SK-N-SH treated with all-trans-retinoic acid at 6 μM for 48 hours (cell line): Measurements from ENCODE around the gene IDH3G.

Experiments
- ATAC-seq: fragments of 200-7000 bp; cut with Tn5 transposase; 3 replicates; pipeline ENCODE4 v1.9.1; 2020; ENCODE audit warnings: mild to moderate bottlenecking, moderate library complexity
- ARNTL ChIP-seq: fragments of 450-650 bp; formaldehyde crosslinking; IDR thresholded peaks from 2 replicates; pipeline ENCODE4 v1.5.0; 2020; ENCODE audit warnings: low read depth, mild to moderate bottlenecking, moderate library complexity, borderline replicate concordance
- BACH2 ChIP-seq: fragments of 250-450 bp; sonication (Bioruptor Pico); IDR thresholded peaks from 2 replicates; pipeline ENCODE4 v1.9.0; 2021; ENCODE audit warnings: mild to moderate bottlenecking, borderline replicate concordance
- CSDC2 ChIP-seq: fragments of 250-450 bp; sonication (Bioruptor Pico); IDR thresholded peaks from 2 replicates; pipeline ENCODE4 v1.5.0; 2020; ENCODE audit warnings: mild to moderate bottlenecking, moderate library complexity
- ESRRG ChIP-seq: fragments of 250-450 bp; sonication (Bioruptor Pico); IDR thresholded peaks from 2 replicates; pipeline ENCODE4 v1.6.1; 2021; ENCODE audit warnings: mild to moderate bottlenecking
- GLIS3 ChIP-seq: fragments of 250-450 bp; sonication (Bioruptor Pico); IDR thresholded peaks from 2 replicates; pipeline ENCODE4 v1.5.0; 2020; ENCODE audit warnings: mild to moderate bottlenecking, moderate library complexity
- ISL1 ChIP-seq: fragments of 250-450 bp; sonication (Bioruptor Pico); IDR thresholded peaks from 2 replicates; pipeline ENCODE4 v2.1.2; 2022; ENCODE audit warnings: mild to moderate bottlenecking, moderate library complexity
- OSR1 ChIP-seq: fragments of 250-450 bp; sonication (Bioruptor Pico); IDR thresholded peaks from 2 replicates; pipeline ENCODE4 v1.8.0; 2022; ENCODE audit warnings: moderate library complexity, mild to moderate bottlenecking, inconsistent platforms
- PPARA ChIP-seq: fragments of 250-450 bp; sonication (Bioruptor Pico); IDR thresholded peaks from 2 replicates; pipeline ENCODE4 v1.5.0; 2020; ENCODE audit warnings: mild to moderate bottlenecking, borderline replicate concordance
- RARB ChIP-seq: fragments of 250-450 bp; sonication (Bioruptor Pico); IDR thresholded peaks from 2 replicates; pipeline ENCODE4 v1.8.0; 2021; ENCODE audit warnings: mild to moderate bottlenecking, moderate library complexity
- SNAI2 ChIP-seq: fragments of 250-450 bp; sonication (Bioruptor Pico); IDR thresholded peaks from 2 replicates; pipeline ENCODE4 v1.5.0; 2020; ENCODE audit warnings: mild to moderate bottlenecking, moderate library complexity
- TCF4 ChIP-seq: fragments of 250-450 bp; sonication (Bioruptor Pico); IDR thresholded peaks from 2 replicates; pipeline ENCODE4 v1.8.0; 2021; ENCODE audit warnings: mild to moderate bottlenecking, moderate library complexity, borderline replicate concordance
- TOX ChIP-seq: fragments of 250-450 bp; sonication (Bioruptor Pico); IDR thresholded peaks from 2 replicates; pipeline ENCODE4 v1.8.0; 2021; ENCODE audit warnings: mild to moderate bottlenecking, moderate library complexity, borderline replicate concordance
- ZC3H10 ChIP-seq: fragments of 250-450 bp; sonication (Bioruptor Pico); IDR thresholded peaks from 2 replicates; pipeline ENCODE4 v1.5.1; 2021; ENCODE audit warnings: mild to moderate bottlenecking, moderate library complexity
- ZFP3 ChIP-seq: fragments of 250-450 bp; sonication (Bioruptor Pico); IDR thresholded peaks from 2 replicates; pipeline ENCODE4 v1.5.0; 2020; ENCODE audit warnings: mild to moderate bottlenecking, moderate library complexity
- ZFP30 ChIP-seq: fragments of 450-650 bp; formaldehyde crosslinking; IDR thresholded peaks from 2 replicates; pipeline ENCODE4 v1.5.0; 2022; ENCODE audit warnings: mild to moderate bottlenecking, moderate library complexity
- ZNF565 ChIP-seq: fragments of 450-650 bp; formaldehyde crosslinking; conservative IDR thresholded peaks from 2 replicates; pipeline ENCODE4 v1.5.0; 2020; ENCODE audit warnings: low read depth, mild to moderate bottlenecking, moderate library complexity
- ZNF70 ChIP-seq: fragments of 450-650 bp; formaldehyde crosslinking; IDR thresholded peaks from 2 replicates; pipeline ENCODE4 v1.5.0; 2020; ENCODE audit warnings: mild to moderate bottlenecking, moderate library complexity
- ZNF8 ChIP-seq: fragments of 450-650 bp; formaldehyde crosslinking; IDR thresholded peaks from 2 replicates; pipeline ENCODE4 v1.5.0; 2020; ENCODE audit warnings: mild to moderate bottlenecking, moderate library complexity
- TF ChIP-seq, protein P1 (sequence below): fragments of 250-450 bp; sonication (Bioruptor Pico); IDR thresholded peaks from 2 replicates; pipeline ENCODE4 v1.8.0; 2021; ENCODE audit warnings: low read depth, mild to moderate bottlenecking, moderate library complexity, borderline replicate concordance
- TF ChIP-seq, protein P2 (sequence below): fragments of 250-450 bp; sonication (Bioruptor Pico); IDR thresholded peaks from 2 replicates; pipeline ENCODE4 v1.5.1; 2021; ENCODE audit warnings: mild to moderate bottlenecking, moderate library complexity
- TF ChIP-seq, protein P3 (sequence below): fragments of 250-450 bp; sonication (Bioruptor Pico); IDR thresholded peaks from 2 replicates; pipeline ENCODE4 v1.5.0; 2020; ENCODE audit warnings: mild to moderate bottlenecking, moderate library complexity
- TF ChIP-seq, protein P4 (sequence below): fragments of 250-450 bp; sonication (Bioruptor Pico); IDR thresholded peaks from 2 replicates; pipeline ENCODE4 v1.8.0; 2020; ENCODE audit warnings: mild to moderate bottlenecking, moderate library complexity, borderline replicate concordance
- TF ChIP-seq, protein P5 (sequence below): fragments of 250-450 bp; sonication (Bioruptor Pico); IDR thresholded peaks from 2 replicates; pipeline ENCODE4 v1.5.1; 2020; ENCODE audit warnings: low read depth, mild to moderate bottlenecking, moderate library complexity

Gene IDH3G

DNA sequence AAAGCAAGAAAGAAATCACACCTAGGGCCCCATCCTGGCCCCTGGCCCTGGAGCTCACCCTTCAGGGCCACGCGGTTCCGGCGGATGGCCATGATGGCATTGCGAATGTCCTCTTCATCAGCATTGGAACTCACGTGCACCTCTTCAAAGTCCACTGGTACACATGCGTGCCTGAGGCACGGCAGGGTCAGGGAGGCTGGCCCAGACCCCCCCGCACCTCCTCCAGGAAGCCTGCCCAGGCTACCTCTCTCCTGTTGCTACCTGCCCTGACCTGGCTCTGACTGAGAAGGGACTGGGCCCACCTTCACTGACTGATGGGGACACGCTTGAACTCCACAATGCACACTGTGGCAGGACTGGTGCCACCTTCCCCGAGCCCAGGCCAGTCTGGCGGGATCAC lies 4.5 kb downstream of the IDH3G start (continued):
- no peak for TF ChIP-seq ZNF8 (CRISPR knock-in tag)

DNA sequence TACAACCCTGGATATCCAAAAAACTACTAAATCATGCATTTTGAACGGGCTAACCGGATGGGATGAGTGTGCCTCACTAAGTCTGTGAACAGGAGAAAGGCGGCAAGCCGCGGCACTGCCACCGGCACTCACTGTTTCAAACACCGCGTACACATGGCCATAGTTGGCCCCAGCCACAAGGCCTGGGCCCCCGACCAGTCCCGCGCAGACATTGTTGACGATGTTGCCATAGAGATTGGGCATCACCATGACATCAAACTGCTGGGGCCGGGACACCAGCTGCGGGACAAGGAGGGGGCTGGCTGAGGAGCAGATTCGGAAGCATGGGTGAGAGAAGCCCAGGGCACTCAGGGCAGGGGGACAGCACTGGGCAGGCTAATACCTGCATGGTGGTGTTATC lies 7.5 kb downstream of the IDH3G start:
- TF ChIP-seq ZFP3 (no peak), GLIS3 (CRISPR knock-in tag) (no peak), ZFP30 (CRISPR knock-in tag) (no peak), TCF4 (CRISPR knock-in tag) (no peak), ARNTL (CRISPR knock-in tag) (no peak), OSR1 (CRISPR knock-in tag) (no peak), SNAI2 (no peak), ESRRG (CRISPR knock-in tag) (no peak), ISL1 (CRISPR knock-in tag) (no peak), BACH2 (no peak), TOX (no peak), RARB (CRISPR knock-in tag) (no peak), ZNF8 (CRISPR knock-in tag) (no peak), ZNF565 (CRISPR knock-in tag) (no peak), ZC3H10 (CRISPR knock-in tag) (no peak), CSDC2 (no peak)
- TF ChIP-seq, protein P1, sequence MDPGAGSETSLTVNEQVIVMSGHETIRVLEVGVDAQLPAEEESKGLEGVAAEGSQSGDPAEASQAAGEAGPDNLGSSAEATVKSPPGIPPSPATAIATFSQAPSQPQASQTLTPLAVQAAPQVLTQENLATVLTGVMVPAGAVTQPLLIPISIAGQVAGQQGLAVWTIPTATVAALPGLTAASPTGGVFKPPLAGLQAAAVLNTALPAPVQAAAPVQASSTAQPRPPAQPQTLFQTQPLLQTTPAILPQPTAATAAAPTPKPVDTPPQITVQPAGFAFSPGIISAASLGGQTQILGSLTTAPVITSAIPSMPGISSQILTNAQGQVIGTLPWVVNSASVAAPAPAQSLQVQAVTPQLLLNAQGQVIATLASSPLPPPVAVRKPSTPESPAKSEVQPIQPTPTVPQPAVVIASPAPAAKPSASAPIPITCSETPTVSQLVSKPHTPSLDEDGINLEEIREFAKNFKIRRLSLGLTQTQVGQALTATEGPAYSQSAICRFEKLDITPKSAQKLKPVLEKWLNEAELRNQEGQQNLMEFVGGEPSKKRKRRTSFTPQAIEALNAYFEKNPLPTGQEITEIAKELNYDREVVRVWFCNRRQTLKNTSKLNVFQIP = no peak
- TF ChIP-seq, protein P2, sequence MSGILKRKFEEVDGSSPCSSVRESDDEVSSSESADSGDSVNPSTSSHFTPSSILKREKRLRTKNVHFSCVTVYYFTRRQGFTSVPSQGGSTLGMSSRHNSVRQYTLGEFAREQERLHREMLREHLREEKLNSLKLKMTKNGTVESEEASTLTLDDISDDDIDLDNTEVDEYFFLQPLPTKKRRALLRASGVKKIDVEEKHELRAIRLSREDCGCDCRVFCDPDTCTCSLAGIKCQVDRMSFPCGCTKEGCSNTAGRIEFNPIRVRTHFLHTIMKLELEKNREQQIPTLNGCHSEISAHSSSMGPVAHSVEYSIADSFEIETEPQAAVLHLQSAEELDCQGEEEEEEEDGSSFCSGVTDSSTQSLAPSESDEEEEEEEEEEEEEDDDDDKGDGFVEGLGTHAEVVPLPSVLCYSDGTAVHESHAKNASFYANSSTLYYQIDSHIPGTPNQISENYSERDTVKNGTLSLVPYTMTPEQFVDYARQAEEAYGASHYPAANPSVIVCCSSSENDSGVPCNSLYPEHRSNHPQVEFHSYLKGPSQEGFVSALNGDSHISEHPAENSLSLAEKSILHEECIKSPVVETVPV (CRISPR knock-in tag) = no peak
- TF ChIP-seq, protein P3, sequence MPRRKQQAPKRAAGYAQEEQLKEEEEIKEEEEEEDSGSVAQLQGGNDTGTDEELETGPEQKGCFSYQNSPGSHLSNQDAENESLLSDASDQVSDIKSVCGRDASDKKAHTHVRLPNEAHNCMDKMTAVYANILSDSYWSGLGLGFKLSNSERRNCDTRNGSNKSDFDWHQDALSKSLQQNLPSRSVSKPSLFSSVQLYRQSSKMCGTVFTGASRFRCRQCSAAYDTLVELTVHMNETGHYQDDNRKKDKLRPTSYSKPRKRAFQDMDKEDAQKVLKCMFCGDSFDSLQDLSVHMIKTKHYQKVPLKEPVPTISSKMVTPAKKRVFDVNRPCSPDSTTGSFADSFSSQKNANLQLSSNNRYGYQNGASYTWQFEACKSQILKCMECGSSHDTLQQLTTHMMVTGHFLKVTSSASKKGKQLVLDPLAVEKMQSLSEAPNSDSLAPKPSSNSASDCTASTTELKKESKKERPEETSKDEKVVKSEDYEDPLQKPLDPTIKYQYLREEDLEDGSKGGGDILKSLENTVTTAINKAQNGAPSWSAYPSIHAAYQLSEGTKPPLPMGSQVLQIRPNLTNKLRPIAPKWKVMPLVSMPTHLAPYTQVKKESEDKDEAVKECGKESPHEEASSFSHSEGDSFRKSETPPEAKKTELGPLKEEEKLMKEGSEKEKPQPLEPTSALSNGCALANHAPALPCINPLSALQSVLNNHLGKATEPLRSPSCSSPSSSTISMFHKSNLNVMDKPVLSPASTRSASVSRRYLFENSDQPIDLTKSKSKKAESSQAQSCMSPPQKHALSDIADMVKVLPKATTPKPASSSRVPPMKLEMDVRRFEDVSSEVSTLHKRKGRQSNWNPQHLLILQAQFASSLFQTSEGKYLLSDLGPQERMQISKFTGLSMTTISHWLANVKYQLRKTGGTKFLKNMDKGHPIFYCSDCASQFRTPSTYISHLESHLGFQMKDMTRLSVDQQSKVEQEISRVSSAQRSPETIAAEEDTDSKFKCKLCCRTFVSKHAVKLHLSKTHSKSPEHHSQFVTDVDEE (CRISPR knock-in tag) = no peak
- TF ChIP-seq, protein P4, sequence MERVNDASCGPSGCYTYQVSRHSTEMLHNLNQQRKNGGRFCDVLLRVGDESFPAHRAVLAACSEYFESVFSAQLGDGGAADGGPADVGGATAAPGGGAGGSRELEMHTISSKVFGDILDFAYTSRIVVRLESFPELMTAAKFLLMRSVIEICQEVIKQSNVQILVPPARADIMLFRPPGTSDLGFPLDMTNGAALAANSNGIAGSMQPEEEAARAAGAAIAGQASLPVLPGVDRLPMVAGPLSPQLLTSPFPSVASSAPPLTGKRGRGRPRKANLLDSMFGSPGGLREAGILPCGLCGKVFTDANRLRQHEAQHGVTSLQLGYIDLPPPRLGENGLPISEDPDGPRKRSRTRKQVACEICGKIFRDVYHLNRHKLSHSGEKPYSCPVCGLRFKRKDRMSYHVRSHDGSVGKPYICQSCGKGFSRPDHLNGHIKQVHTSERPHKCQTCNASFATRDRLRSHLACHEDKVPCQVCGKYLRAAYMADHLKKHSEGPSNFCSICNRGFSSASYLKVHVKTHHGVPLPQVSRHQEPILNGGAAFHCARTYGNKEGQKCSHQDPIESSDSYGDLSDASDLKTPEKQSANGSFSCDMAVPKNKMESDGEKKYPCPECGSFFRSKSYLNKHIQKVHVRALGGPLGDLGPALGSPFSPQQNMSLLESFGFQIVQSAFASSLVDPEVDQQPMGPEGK = no peak
- TF ChIP-seq, all 23 proteins: peak for 0

DNA sequence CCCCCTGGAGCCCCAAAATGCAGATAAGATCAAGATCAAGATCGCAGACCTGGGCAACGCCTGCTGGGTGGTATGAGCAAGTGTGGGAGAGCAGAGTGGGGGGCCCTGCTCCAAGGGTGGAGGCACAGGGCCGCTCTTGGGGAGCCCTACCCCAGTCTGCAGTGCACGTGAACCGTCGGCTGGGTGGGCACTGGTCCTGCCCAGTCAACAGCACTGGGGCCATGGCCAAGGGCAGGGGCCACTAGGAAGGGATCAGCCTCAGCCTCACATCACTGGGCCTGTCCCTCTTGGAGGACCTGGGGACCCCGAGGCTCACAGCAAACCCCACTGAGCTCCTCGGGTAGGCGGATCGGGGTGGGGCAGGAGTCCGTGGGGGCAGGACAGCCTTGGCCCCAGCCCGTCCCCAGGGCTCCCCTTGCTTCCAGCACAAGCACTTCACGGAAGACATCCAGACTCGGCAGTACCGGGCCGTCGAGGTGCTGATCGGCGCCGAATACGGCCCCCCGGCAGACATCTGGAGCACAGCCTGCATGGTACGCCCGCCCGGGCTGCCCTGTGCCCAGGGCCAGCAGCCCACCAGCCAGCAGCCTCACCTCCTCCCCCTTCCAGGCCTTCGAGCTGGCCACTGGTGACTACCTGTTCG lies 9.7 kb downstream of the IDH3G start:
- no peak for ATAC-seq
- TF ChIP-seq ARNTL (CRISPR knock-in tag) = no peak
- TF ChIP-seq ZNF565 (CRISPR knock-in tag) = no peak
- TF ChIP-seq, protein P2 (CRISPR knock-in tag) = no peak
- TF ChIP-seq PPARA (CRISPR knock-in tag) = no peak
- no peak for TF ChIP-seq ZNF70 (CRISPR knock-in tag)
- TF ChIP-seq ZFP3 = no peak
- TF ChIP-seq, protein P5, sequence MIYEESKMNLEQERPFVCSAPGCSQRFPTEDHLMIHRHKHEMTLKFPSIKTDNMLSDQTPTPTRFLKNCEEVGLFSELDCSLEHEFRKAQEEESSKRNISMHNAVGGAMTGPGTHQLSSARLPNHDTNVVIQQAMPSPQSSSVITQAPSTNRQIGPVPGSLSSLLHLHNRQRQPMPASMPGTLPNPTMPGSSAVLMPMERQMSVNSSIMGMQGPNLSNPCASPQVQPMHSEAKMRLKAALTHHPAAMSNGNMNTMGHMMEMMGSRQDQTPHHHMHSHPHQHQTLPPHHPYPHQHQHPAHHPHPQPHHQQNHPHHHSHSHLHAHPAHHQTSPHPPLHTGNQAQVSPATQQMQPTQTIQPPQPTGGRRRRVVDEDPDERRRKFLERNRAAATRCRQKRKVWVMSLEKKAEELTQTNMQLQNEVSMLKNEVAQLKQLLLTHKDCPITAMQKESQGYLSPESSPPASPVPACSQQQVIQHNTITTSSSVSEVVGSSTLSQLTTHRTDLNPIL (CRISPR knock-in tag) = no peak

More for the DNA sequence above, 7.5 kb downstream of the IDH3G start:
- no peak for ATAC-seq
